Epithelial cell of proximal tubule (primary cell): ENCODE measurements around the gene ZCCHC3. TPM values are rescaled to one million over a fixed set of nuclear protein-coding genes. Genes with fewer than 3 reads are reported as not detected.

Experiments
- DNase-seq: peaks from one replicate; pipeline ENCODE4 v3.0.0-alpha.2; 2011; ENCODE audit warnings: low read depth
- H3K4me3 ChIP-seq: 2 replicates; pipeline ENCODE4 v1.5.1; 2011; ENCODE audit warnings: low read depth, mild to moderate bottlenecking, low read length
- total RNA-seq: library from RNA; depleted of rRNA; stranded (reverse); fragments of >200 nt; gene quantifications from 2 replicates; pipeline ENCODE4 v1.2.3, GENCODE V29; 2015
- TF ChIP-seq, protein P1 (sequence below): conservative IDR thresholded peaks from 2 replicates; pipeline ENCODE4 v1.5.1; 2012; ENCODE audit warnings: low read depth, mild to moderate bottlenecking, low read length

The ZCCHC3 gene
- total RNA-seq, 1 donor from 2014 or later, result 12.4 TPM

DNA sequence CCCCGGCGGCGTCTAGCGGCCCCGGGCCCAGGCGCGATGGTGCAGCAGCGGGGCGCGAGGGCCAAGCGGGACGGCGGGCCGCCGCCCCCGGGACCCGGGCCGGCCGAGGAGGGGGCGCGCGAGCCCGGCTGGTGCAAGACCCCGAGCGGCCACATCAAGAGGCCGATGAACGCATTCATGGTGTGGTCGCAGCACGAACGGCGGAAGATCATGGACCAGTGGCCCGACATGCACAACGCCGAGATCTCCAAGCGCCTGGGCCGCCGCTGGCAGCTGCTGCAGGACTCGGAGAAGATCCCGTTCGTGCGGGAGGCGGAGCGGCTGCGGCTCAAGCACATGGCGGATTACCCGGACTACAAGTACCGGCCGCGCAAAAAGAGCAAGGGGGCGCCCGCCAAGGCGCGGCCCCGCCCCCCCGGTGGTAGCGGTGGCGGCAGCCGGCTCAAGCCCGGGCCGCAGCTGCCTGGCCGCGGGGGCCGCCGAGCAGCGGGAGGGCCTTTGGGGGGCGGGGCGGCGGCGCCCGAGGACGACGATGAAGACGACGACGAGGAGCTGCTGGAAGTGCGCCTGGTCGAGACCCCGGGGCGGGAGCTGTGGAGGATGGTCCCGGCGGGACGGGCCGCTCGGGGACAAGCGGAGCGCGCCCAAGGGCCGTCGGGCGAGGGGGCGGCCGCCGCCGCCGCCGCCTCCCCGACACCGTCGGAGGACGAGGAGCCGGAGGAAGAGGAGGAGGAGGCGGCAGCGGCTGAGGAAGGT lies 28.7 kb downstream of the ZCCHC3 start:
- peak overlapping the region; percentile 88 for H3K4me3 ChIP-seq
- no peak for DNase-seq
- TF ChIP-seq, protein P1, sequence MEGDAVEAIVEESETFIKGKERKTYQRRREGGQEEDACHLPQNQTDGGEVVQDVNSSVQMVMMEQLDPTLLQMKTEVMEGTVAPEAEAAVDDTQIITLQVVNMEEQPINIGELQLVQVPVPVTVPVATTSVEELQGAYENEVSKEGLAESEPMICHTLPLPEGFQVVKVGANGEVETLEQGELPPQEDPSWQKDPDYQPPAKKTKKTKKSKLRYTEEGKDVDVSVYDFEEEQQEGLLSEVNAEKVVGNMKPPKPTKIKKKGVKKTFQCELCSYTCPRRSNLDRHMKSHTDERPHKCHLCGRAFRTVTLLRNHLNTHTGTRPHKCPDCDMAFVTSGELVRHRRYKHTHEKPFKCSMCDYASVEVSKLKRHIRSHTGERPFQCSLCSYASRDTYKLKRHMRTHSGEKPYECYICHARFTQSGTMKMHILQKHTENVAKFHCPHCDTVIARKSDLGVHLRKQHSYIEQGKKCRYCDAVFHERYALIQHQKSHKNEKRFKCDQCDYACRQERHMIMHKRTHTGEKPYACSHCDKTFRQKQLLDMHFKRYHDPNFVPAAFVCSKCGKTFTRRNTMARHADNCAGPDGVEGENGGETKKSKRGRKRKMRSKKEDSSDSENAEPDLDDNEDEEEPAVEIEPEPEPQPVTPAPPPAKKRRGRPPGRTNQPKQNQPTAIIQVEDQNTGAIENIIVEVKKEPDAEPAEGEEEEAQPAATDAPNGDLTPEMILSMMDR, result no peak

DNA sequence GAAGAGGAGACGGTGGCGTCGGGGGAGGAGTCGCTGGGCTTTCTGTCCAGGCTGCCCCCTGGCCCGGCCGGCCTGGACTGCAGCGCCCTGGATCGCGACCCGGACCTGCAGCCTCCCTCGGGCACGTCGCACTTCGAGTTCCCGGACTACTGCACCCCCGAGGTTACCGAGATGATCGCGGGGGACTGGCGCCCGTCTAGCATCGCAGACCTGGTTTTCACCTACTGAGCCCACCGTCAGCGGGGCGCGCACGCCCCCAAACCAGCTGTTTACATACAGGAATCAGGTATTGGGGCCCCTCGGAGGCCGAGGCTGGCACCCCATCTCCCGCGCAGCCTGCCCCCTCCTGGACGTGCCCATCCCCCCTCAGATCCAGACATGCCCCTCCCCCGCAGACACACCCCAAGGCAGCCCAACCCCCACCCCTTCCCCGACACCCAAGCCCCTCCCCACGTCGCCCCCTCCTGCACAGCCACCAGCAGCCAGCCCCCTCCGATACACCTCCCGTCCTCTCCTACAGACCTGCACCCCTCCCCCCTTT lies 29.3 kb downstream of the ZCCHC3 start:
- DNase-seq, result no peak
- H3K4me3 ChIP-seq, result peak overlapping the region; percentile 88
- TF ChIP-seq, protein P1, result no peak

DNA sequence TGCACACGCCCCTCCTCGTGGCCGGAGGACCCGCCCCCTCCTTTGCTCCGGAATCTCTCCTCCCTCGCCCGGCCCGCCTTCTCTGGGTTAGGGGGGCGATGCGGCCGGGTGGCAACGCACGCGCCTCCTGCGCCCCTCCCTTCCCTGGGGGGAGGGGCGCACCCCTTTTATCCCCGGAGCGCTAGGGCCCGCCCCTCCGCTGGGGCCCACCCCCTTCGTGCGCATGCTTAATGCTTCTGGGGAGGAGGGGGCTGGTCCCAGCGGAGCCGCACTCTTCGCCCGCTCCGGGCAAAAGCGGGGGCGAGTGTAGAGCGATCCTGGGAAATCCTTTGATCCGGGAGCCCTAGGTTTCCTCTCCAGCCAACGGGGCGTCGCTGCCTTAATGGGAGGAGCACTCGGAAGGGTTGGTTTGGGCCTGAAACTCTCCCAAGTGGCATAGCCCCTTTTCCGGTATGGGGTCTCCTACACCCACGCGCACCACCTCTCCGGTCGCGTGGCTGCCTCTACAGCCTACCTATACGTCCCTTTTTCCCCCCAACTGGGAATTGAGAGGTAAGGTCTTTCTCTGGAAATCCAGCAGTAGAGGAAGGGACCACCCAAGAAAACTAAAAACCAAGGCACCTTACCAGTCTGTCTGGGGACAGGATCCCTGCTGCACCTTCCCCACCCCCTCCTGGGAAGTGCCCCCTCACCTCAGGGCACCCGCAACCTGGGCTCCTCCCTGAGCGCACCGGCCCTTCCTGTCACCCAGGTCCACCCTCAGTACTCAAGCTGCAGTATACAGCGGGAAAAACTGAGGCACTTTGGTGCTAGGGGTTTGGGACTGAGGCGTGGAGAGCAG lies 30.0 kb downstream of the ZCCHC3 start:
- TF ChIP-seq, protein P1, result no peak
- H3K4me3 ChIP-seq, result peak overlapping the region; percentile 88
- DNase-seq, result no peak

DNA sequence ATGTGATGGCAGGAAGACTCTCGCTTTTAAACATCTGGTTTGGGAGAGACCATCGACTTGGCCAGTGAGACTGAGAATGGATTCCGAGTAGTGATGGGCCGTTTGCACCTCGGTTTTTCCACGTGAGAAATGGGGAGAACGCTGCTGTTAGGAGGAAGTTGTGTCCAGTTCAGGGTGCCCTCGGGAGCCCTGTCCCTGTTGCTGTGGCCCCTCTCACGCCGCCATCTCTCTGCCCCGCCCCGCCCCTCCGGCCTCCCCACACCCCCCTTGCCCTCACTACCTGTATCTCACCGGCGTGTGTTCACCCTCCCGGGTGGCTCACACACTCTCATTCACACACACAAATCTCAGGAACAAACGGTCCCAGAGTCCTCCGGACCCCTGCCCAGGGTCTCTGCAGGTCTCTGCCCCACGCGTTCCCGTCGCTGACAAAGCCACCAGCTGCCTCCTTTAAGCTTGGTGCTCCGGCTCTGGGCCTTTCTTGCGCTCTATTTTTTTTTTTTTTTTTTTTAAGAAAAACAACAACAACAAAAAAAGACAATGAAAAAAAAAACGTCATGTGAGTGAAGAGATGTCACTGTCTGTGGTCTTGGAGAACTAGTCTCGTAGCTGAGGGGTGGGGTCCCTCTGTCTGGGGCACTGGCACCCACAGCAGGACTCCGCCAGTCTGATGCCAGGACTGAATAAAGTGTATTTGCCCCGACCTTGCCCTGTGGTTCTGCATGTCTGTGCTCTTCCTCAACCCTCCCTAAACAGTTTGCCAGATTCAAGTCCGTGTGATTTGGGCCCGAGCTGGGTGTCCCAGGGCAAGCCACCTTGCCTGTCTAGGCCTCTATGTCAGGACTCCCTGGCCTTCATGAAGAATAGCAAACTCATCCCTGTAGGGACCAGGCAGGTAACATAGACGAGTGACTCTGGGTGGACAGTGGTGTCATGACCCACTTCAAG lies 30.9 kb downstream of the ZCCHC3 start:
- TF ChIP-seq, protein P1, result no peak
- no peak for DNase-seq

DNA sequence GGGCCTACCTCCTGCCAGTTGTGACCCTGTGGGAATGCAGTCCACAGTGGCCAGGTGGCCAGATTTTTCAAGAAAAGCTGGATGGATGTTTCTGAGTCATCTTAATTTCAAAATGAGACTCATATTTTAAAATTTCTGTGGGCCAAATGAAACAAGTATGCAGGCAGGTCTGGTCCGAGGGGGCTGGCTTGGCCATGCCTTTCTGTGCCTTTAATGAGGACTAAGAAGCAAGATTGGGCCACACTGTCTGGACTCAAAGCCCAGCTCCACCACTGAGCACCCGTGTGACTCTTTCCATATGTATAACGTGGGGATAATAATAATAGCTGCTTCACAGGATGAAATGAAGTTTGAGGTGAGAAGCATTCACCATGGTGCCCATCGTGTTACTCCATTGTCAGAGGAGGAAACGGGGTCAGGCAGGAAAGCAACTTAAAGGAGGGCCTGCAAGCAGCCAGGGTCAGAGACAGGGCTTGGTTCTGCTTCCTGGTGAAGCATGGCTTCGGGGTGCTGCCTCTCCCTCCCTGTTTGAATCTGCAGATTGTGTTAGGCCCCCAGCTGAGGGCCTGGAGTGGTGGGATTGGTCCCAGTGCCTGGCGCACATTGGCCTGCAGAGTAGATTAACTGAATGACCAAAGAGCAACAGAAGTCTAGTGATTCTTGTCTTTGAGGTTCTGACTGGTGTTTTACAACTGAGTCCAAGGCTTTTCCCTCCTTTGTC lies 31.8 kb downstream of the ZCCHC3 start:
- TF ChIP-seq, protein P1, result no peak
- DNase-seq, result no peak
- H3K4me3 ChIP-seq, result no peak overlapping the region

More for the DNA sequence above, 30.9 kb downstream of the ZCCHC3 start:
- peak overlapping the region; percentile 88 for H3K4me3 ChIP-seq

DNA sequence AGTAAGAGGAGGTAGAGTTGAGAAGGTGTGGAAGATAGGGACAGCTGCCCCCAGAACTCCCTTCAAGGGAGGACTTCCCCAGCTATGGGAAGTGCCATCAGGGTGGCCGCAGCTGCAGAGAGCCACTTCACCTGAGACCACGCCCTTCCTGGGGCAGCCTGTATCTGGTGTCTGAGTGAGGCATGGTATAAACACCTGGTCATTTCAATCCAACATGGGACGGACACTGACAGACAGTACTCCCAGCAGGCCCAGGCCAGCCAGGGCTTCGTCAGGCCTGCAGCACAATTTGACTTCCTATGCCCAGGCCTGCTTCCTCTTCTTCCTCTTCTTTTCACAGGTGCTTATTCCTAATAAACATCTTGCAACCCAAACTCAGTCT lies 32.5 kb downstream of the ZCCHC3 start:
- no peak for DNase-seq
- TF ChIP-seq, protein P1, result no peak
- H3K4me3 ChIP-seq, result no peak overlapping the region
